ENCODE measurements around the gene ASB6.

DNA sequence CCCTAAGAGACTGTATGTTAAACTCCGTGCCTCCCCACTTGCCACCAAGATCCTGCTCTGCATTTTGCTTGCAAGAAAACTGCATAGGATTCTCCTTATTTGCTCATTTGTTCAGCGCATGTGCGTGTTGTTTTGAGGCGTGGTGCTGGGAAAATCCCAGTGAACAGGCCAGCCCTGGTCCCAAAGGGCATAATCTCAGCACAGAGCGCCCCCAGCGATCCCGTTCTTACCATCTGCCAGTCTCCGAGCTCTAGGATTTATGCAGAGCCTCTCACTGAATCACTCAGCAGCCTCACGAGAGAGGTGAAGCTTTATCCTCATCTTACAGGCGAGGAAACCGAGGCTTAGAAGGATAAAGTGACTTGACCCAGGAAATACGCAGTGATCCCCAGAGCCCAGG lies 35.0 kb upstream of the ASB6 start:
- TF ChIP-seq POLR2A (IDR thresholded peaks at IDR 0.05; ENCODE audit: insufficient read depth in 1 of 2, low read depth in 2 of 2, low read length in 2 of 2), result no peak
- no peak for TF ChIP-seq POLR2AphosphoS5 (IDR thresholded peaks at IDR 0.05; ENCODE audit: low read depth, low read length)
- no peak for TF ChIP-seq KAT7 (CRISPR knock-in tag; IDR thresholded peaks at IDR 0.05; ENCODE audit: borderline replicate concordance)
- TF ChIP-seq MTA3 (CRISPR knock-in tag; IDR thresholded peaks at IDR 0.05), result no peak
- no peak for TF ChIP-seq ZNF281 (CRISPR knock-in tag; IDR thresholded peaks at IDR 0.05; ENCODE audit: borderline replicate concordance)
- TF ChIP-seq, protein P1, sequence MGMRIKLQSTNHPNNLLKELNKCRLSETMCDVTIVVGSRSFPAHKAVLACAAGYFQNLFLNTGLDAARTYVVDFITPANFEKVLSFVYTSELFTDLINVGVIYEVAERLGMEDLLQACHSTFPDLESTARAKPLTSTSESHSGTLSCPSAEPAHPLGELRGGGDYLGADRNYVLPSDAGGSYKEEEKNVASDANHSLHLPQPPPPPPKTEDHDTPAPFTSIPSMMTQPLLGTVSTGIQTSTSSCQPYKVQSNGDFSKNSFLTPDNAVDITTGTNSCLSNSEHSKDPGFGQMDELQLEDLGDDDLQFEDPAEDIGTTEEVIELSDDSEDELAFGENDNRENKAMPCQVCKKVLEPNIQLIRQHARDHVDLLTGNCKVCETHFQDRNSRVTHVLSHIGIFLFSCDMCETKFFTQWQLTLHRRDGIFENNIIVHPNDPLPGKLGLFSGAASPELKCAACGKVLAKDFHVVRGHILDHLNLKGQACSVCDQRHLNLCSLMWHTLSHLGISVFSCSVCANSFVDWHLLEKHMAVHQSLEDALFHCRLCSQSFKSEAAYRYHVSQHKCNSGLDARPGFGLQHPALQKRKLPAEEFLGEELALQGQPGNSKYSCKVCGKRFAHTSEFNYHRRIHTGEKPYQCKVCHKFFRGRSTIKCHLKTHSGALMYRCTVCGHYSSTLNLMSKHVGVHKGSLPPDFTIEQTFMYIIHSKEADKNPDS (CRISPR knock-in tag; IDR thresholded peaks at IDR 0.05), result no peak
